ENCODE measurements around the gene TMOD3.
A peak's percentile ranks its signal among the peaks of the same experiment; 100 is the strongest.
"Not testable (repeated sequence)": the region's sequence is repeated elsewhere in the genome, so short reads cannot be mapped to it uniquely, and the experiment has no call there.

The TMOD3 gene

DNA sequence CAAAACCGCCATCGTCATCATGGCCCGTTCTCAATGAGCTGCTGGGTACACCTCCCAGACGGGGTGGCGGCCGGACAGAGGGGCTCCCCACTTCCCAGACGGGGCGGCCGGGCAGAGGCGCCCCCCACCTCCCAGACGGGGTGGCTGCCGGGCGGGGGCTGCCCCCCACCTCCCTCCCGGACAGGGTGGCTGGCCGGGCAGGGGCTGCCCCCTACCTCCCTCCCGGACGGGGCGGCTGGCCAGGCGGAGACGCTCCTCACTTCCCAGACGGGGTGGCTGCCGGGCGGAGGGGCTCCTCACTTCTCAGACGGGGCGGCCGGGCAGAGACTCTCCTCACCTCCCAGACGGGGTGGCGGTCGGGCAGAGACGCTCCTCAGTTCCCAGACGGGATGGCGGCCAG, 56.3 kb downstream of the TMOD3 start:
- H3K4me3 Mint-ChIP-seq; DNase-seq (ENCODE audit: low spot score in 2 of 2); ATAC-seq (ENCODE audit: low read depth); H3K4me1 Mint-ChIP-seq; H3K27me3 Mint-ChIP-seq; H3K9me3 Mint-ChIP-seq; H3K27ac Mint-ChIP-seq: not testable (repeated sequence)
- H3K36me3 Mint-ChIP-seq = peaks cover 13% of the 10 kb centered on the region

GRCh38 chr15:51887887-51888592, 58.6 kb downstream of the TMOD3 start:
- peaks cover 3% of the 10 kb centered on the region for H3K4me1 Mint-ChIP-seq
- no peak for ATAC-seq (ENCODE audit: low read depth)
- peak overlapping the region; percentile 77 for H3K27ac Mint-ChIP-seq
- no peak for DNase-seq (ENCODE audit: low spot score in 2 of 2)
- H3K4me3 Mint-ChIP-seq = no peak overlapping the region
- H3K9me3 Mint-ChIP-seq = no peaks in the 10 kb centered on the region
- H3K36me3 Mint-ChIP-seq = peaks cover 24% of the 10 kb centered on the region
- H3K27me3 Mint-ChIP-seq = no peaks in the 10 kb centered on the region

DNA sequence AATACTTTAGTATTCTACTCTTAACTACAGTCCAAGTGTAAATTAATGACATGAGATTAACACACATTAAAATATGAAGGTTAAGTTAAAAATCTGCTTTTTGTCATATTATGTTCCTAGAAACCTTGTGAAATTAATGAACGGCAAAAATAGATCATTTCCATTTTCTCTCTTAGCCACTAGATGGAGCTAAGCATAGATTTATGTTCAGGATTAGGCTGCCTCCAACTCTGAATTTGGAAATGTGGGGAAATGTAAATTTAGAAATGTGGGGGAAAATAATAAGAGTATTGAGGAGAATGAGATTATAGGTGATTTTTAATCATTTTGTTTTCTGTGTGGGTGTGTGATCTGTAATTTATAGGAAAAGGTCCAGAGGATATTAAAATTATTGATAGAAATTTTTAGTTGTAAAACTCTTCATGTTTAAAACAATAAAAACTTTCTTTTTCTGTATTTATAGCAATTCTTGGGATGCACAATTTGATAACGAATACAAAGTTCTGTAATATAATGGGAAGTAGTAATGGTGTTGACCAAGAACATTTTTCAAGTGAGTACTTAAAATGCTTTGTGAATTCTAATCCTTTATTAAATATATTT, 59.2 kb downstream of the TMOD3 start:
- peaks cover 27% of the 10 kb centered on the region for H3K36me3 Mint-ChIP-seq
- no peaks in the 10 kb centered on the region for H3K9me3 Mint-ChIP-seq
- no peak for DNase-seq (ENCODE audit: low spot score in 2 of 2)
- H3K27ac Mint-ChIP-seq = no peak overlapping the region
- peaks cover 3% of the 10 kb centered on the region for H3K4me1 Mint-ChIP-seq
- no peak overlapping the region for H3K4me3 Mint-ChIP-seq
- ATAC-seq (ENCODE audit: low read depth) = no peak
- H3K27me3 Mint-ChIP-seq = no peaks in the 10 kb centered on the region

- ATAC-seq (ENCODE audit: low read depth) (no peak), DNase-seq (ENCODE audit: low spot score in 2 of 2) (no peak)
- H3K36me3 Mint-ChIP-seq = peaks cover 29% of the 10 kb centered on the region
- no peak overlapping the region for H3K27ac Mint-ChIP-seq
- no peak overlapping the region for H3K4me3 Mint-ChIP-seq
- H3K27me3 Mint-ChIP-seq = no peaks in the 10 kb centered on the region
- H3K4me1 Mint-ChIP-seq = peaks cover 3% of the 10 kb centered on the region
- no peaks in the 10 kb centered on the region for H3K9me3 Mint-ChIP-seq
These were observed 60.0 kb downstream of the TMOD3 start for GRCh38 chr15:51889486-51889885.

DNA sequence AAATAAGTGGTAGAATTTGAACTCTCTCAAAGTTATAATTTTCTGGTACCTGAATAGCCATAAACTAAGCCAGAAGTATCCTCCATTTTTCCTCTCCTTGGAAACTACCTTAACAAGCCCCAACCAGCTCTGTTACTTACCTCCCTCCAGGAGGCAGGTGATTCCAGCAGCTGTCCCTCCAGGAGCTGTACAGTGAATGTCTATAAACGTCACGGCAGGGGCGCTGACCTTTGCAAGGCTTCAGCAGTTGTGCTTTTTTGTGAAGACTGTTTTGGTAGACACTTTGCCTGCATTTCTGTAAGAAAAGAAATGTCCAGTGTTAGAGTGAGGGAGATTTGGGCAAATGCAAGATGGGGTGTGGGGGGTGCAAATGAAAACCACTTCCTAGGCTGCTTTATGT, 75.0 kb downstream of the TMOD3 start:
- ATAC-seq (ENCODE audit: low read depth) (no peak), DNase-seq (ENCODE audit: low spot score in 2 of 2) (no peak)
- H3K27ac Mint-ChIP-seq = no peak overlapping the region
- no peaks in the 10 kb centered on the region for H3K9me3 Mint-ChIP-seq
- H3K36me3 Mint-ChIP-seq = peaks cover 40% of the 10 kb centered on the region
- H3K27me3 Mint-ChIP-seq = no peaks in the 10 kb centered on the region
- peaks cover 2% of the 10 kb centered on the region for H3K4me1 Mint-ChIP-seq
- no peak overlapping the region for H3K4me3 Mint-ChIP-seq

GRCh38 chr15:51904931-51905330, 75.5 kb downstream of the TMOD3 start:
- Mint-ChIP-seq H3K27ac (no peak overlapping the region), H3K36me3 (peaks cover 38% of the 10 kb centered on the region), H3K4me3 (no peak overlapping the region), H3K4me1 (peaks cover 2% of the 10 kb centered on the region), H3K9me3 (no peaks in the 10 kb centered on the region), H3K27me3 (no peaks in the 10 kb centered on the region)
- DNase-seq (ENCODE audit: low spot score in 2 of 2) (no peak), ATAC-seq (ENCODE audit: low read depth) (no peak)

DNA sequence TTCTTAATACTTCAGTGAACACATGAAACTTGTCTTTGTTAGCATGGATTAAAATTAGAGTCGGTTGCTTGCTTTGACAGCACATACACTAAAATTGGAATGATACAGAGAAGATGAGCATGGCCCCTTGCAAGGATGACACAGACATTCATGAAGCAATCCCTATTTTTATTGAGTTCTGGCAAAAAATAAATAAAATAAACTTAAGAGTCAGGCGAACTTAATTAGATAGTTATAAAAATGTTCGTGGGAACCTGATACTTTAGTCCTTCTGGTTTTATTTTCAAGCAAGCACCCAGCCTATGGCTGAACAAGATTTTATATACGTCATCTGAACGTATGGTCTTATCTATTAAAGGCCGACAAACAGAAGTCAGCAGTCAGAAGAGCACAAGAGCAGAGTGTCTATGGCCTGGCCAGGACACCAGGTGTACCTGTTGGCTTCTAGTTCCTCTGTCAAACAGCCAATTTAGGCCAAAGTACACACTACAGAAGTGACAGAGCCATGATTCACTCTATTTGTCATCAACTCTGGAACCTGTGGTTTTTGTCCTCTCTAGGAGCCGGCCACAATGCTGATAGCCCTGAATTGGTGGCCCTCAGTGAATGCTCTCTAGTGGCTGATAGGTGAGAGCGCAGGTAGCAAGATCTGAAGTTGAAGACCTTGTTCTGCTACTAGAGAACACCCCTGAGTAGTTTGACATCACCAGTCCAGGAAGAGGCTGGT, 77.8 kb downstream of the TMOD3 start:
- Mint-ChIP-seq H3K9me3 (no peaks in the 10 kb centered on the region), H3K27ac (no peak overlapping the region), H3K4me1 (peaks cover 2% of the 10 kb centered on the region), H3K36me3 (peaks cover 32% of the 10 kb centered on the region), H3K27me3 (no peaks in the 10 kb centered on the region), H3K4me3 (no peak overlapping the region)
- ATAC-seq (ENCODE audit: low read depth) (no peak), DNase-seq (ENCODE audit: low spot score in 2 of 2) (no peak)

- peaks cover 2% of the 10 kb centered on the region for H3K4me1 Mint-ChIP-seq
- H3K4me3 Mint-ChIP-seq = no peak overlapping the region
- no peaks in the 10 kb centered on the region for H3K27me3 Mint-ChIP-seq
- no peaks in the 10 kb centered on the region for H3K9me3 Mint-ChIP-seq
- H3K36me3 Mint-ChIP-seq = peaks cover 29% of the 10 kb centered on the region
- H3K27ac Mint-ChIP-seq = no peak overlapping the region
- ATAC-seq (ENCODE audit: low read depth) = no peak
- no peak for DNase-seq (ENCODE audit: low spot score in 2 of 2)
These were observed 78.9 kb downstream of the TMOD3 start for GRCh38 chr15:51908316-51908715.

DNA sequence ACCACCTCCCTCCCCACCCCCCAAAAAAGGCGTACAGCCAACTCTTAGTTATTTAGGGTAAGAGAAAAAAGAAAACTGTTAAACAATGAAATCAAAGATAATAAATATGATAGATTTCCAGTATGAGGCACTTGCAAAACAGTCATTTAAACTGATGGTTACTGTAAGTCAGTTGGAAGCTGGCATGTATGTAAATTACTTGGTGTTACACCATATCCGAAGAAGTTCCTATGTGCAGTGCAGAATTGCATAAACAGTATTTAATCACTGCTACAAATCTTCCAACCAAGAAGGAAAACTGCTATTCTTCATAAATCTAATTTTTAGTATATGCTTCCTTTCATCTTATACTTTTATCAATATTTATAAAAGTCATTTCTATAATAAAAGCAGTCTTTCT, 80.1 kb downstream of the TMOD3 start:
- peaks cover 23% of the 10 kb centered on the region for H3K36me3 Mint-ChIP-seq

DNA sequence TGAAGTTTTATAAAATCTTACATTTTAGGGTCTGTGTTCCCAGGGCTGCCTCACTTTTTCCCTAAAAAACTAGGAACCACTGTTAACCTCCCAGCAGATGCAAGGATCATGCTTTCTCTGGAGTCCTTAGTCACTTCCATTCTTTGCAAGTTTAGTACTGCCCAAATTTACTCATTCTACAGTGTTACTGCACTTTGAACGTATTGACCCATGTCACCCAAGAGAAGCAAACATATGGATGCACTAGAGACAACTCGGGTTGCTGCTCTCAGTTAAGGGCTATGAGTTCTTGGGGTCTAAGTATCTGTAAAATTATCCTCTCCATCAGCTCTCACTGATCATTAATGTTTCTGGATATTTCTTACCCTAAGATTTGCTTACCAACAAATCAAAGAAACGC, 83.1 kb downstream of the TMOD3 start:
- Mint-ChIP-seq H3K27me3 (no peaks in the 10 kb centered on the region), H3K36me3 (peaks cover 17% of the 10 kb centered on the region), H3K4me1 (no peaks in the 10 kb centered on the region), H3K4me3 (no peak overlapping the region), H3K9me3 (no peaks in the 10 kb centered on the region), H3K27ac (no peak overlapping the region)
- DNase-seq (ENCODE audit: low spot score in 2 of 2) = no peak
- no peak for ATAC-seq (ENCODE audit: low read depth)

More for the DNA sequence above, 80.1 kb downstream of the TMOD3 start:
- H3K4me1 Mint-ChIP-seq = no peaks in the 10 kb centered on the region
- H3K27ac Mint-ChIP-seq = no peak overlapping the region
- H3K9me3 Mint-ChIP-seq = no peaks in the 10 kb centered on the region
- DNase-seq (ENCODE audit: low spot score in 2 of 2) = no peak
- H3K4me3 Mint-ChIP-seq = no peak overlapping the region
- no peak for ATAC-seq (ENCODE audit: low read depth)
- no peaks in the 10 kb centered on the region for H3K27me3 Mint-ChIP-seq

DNA sequence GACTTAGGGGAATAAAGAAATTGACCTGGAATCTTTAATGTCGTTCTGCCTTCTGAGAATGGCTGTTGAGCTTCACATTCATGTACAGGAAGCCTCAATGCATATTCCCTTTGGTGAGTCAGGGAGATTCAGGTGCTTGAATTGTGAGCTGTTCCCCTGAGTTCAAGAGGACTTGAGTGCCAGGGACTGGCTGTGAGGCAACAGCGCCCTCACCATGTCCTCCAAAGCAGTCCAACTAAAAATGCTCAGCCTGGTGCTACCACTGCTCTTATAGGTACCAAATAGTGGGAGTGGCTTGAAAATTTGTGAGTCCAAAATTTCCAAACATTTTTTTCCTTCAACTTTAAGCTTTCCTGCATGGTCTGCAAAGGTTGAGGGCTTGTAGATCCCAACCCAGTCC, 88.0 kb downstream of the TMOD3 start:
- no peak for ATAC-seq (ENCODE audit: low read depth)
- H3K4me1 Mint-ChIP-seq = no peaks in the 10 kb centered on the region
- no peaks in the 10 kb centered on the region for H3K27me3 Mint-ChIP-seq
- H3K4me3 Mint-ChIP-seq = no peak overlapping the region
- no peak overlapping the region for H3K27ac Mint-ChIP-seq
- DNase-seq (ENCODE audit: low spot score in 2 of 2) = no peak
- H3K36me3 Mint-ChIP-seq = peaks cover 6% of the 10 kb centered on the region
- H3K9me3 Mint-ChIP-seq = no peaks in the 10 kb centered on the region

GRCh38 chr15:51924156-51925068, 95.0 kb downstream of the TMOD3 start:
- no peak for DNase-seq (ENCODE audit: low spot score in 2 of 2)
- peaks cover 12% of the 10 kb centered on the region for H3K36me3 Mint-ChIP-seq
- no peaks in the 10 kb centered on the region for H3K27me3 Mint-ChIP-seq
- no peaks in the 10 kb centered on the region for H3K4me1 Mint-ChIP-seq
- ATAC-seq (ENCODE audit: low read depth) = no peak
- no peaks in the 10 kb centered on the region for H3K9me3 Mint-ChIP-seq
- no peak overlapping the region for H3K27ac Mint-ChIP-seq
- H3K4me3 Mint-ChIP-seq = no peak overlapping the region

DNA sequence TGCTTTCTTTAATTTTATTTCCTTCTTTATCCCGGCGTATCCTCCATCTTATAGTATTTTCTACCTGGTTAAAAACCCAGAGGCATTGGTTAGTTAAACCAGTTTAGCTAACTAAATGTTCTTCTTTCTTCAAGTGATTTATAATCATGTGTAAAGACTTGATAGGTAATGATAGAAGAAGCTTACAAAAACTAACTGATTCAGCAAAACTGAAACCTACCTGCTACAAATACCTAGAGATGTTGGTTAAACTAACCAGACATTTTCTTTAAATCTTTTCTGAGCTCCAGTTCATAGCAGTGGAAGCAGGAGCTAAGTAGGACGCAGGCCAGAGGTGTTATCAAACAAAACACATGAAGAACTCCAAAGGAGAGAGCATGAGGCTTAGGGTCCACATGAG, 97.4 kb downstream of the TMOD3 start:
- DNase-seq (ENCODE audit: low spot score in 2 of 2) = no peak
- no peak overlapping the region for H3K4me3 Mint-ChIP-seq
- H3K27me3 Mint-ChIP-seq = no peaks in the 10 kb centered on the region
- H3K27ac Mint-ChIP-seq = no peak overlapping the region
- H3K36me3 Mint-ChIP-seq = peaks cover 8% of the 10 kb centered on the region
- no peaks in the 10 kb centered on the region for H3K9me3 Mint-ChIP-seq
- no peak for ATAC-seq (ENCODE audit: low read depth)
- no peaks in the 10 kb centered on the region for H3K4me1 Mint-ChIP-seq

DNA sequence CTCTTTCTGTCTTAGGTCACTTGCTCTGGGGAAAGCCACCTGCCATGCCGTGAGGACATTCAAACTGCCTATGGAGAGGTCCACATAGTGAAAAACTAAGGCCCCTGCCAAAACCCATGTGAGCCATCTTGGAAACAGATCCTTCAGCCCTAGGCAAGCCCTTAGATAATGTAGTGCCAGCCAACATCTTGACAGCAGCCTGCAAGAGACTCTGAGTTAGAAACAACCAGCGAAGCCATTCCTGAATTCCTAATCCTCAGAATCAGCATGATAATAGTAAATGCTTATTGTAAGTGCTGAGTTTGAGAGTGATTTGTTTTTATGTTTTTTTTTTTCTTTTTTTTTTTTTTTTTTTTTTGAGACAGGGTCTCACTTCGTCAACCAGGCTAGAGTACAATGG, 101.6 kb downstream of the TMOD3 start:
- Mint-ChIP-seq H3K36me3 (peaks cover 3% of the 10 kb centered on the region), H3K9me3 (no peaks in the 10 kb centered on the region), H3K4me3 (no peak overlapping the region), H3K4me1 (peaks cover 14% of the 10 kb centered on the region), H3K27ac (no peak overlapping the region), H3K27me3 (no peaks in the 10 kb centered on the region)
- ATAC-seq (ENCODE audit: low read depth) (no peak), DNase-seq (ENCODE audit: low spot score in 2 of 2) (no peak)

Measured in memory B cell (primary cell).